GM12801 (cell line): ENCODE results near the gene ADRB1.

Experiments used
- CTCF ChIP-seq: IDR thresholded peaks from one replicate; pipeline ENCODE4 v1.5.1; 2011; ENCODE audit warnings: control low read depth; ENCODE audit not compliant: insufficient read length; ENCODE audit errors: extremely low read depth

The ADRB1 gene

GRCh38 chr10:114078346-114078745, 34.7 kb downstream of the ADRB1 start:
- TF ChIP-seq CTCF = no peak

GRCh38 chr10:114079421-114079820, 35.8 kb downstream of the ADRB1 start:
- TF ChIP-seq CTCF = no peak

- no peak for TF ChIP-seq CTCF
Measured at GRCh38 chr10:114081911-114082583, 38.4 kb downstream of the ADRB1 start.

- no peak for TF ChIP-seq CTCF
Measured at GRCh38 chr10:114083040-114083439, 39.4 kb downstream of the ADRB1 start.

- no peak for TF ChIP-seq CTCF
Measured at GRCh38 chr10:114084215-114084614, 40.5 kb downstream of the ADRB1 start.

GRCh38 chr10:114087255-114087654, 43.6 kb downstream of the ADRB1 start:
- TF ChIP-seq CTCF = no peak

- TF ChIP-seq CTCF = no peak
Measured at GRCh38 chr10:114087655-114088054, 44.0 kb downstream of the ADRB1 start.
